ENCODE data around the gene HAPSTR1. TPM values are rescaled to one million over a fixed set of nuclear protein-coding genes. Genes with fewer than 3 reads are reported as not detected.

The HAPSTR1 gene
- 10 to 100 TPM; 58.2 to 58.9 TPM for total RNA-seq

DNA sequence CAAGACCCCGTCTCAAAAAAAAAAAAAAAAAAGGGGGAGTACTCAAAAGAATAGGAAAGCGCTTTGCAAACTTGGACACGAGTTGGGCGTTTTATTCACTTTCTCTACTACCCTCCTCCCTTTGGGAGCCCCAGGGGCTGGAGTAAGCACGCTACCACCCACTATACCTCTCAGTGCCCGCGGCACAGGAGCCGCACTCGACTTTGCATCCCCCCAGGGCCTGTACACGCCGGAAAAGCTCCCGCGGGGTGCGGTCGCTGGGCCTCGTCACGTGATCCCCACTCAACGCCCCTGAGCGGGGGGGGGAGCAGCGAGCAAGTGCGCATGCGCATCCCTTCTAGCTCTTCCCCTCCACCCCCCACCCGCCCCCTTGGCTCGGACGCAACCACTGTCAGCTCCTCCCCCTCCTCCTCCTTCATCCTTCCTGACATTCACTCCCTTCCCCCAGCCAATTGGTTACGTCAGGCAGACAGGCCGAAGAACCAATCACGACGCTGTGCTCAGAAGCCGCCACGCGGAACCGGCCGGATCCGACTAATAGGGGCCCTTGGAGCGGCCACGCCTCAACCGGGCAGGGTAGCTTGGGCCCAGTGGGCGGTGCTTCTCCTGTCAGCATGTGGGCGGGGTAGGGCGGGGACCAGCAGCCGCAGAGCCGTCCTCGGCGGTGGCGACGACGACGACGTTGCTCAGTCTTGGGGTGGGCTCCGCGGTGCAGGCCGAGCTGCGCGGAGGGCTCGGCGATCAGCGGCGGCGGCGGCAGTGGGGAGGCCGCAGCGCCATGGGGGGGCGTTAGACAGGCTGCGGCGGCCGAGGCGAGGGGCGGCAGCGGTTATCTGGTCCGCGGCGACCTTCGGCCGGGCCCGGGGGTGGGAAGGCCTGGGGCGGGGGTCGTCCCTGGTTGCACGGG lies at the start of gene HAPSTR1:
TSS of gene HAPSTR1 (plus strand) at position 685 of the 907 bp plus-strand sequence. CDS start 401 bp downstream, outside the sequence.
- ChIA-PET POLR2A (interaction anchor here (0.6 to 3.2 kb wide), 22 partner anchors 8 to 223 kb away, joined by 3 to 36 read pairs (median 4); partner anchors contain the start of genes CARHSP1 and USP7), CTCF (interaction anchor here (1.1 to 2.5 kb wide), 3 partner anchors 13 to 155 kb away, joined by 3 to 15 read pairs (median 3); no protein-coding TSS in a partner anchor)

GRCh38 chr16:9042533-9042932 lies 48.9 kb upstream of the HAPSTR1 start:
- CTCF ChIA-PET, result interaction anchor here (1.5 kb wide), 1 partner anchor 8 kb away, joined by 3 read pairs; no protein-coding TSS in a partner anchor

GRCh38 chr16:9042964-9043680 lies 48.3 kb upstream of the HAPSTR1 start:
- ChIA-PET CTCF (interaction anchor here (1.5 kb wide), 1 partner anchor 9 kb away, joined by 3 read pairs; no protein-coding TSS in a partner anchor), POLR2A (interaction anchor here (0.5 kb wide), 1 partner anchor 21 kb away, joined by 3 read pairs; no protein-coding TSS in a partner anchor)

More at GRCh38 chr16:9042533-9042932, 48.9 kb upstream of the HAPSTR1 start:
- POLR2A ChIA-PET, result no interaction called here

GRCh38 chr16:9045562-9045961 lies 45.9 kb upstream of the HAPSTR1 start:
- ChIA-PET CTCF (interaction anchor here (0.6 to 1.0 kb wide), 2 partner anchors 29 to 109 kb away, joined by 3 to 4 read pairs; no protein-coding TSS in a partner anchor), POLR2A (interaction anchor here (0.6 to 1.6 kb wide), 3 partner anchors 46 to 87 kb away, joined by 3 to 9 read pairs (median 5); partner anchors contain the start of gene HAPSTR1)

DNA sequence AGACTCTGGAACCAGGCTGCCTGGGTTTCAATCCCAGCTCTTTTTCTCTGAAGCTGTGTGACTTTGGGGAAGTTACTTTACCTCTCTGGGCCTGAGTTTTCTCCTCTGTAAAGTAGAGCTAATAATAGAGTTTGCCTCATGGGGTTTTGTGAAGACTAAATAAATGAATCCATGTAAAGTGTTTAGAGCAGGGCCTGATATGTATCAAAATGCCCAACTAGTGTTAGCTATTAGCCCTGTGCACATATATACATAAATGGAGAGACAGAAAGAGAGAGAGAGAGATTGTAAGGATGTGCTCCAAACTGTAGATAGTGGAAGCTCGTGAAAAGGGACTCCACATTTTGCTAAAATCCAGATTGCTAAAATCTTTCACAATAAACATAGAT lies 44.8 kb upstream of the HAPSTR1 start:
- ChIA-PET CTCF (interaction anchor here (1.0 to 1.9 kb wide), 3 partner anchors 13 to 110 kb away, joined by 3 to 6 read pairs (median 5); no protein-coding TSS in a partner anchor), POLR2A (interaction anchor here (1.6 kb wide), 1 partner anchor 45 kb away, joined by 3 read pairs; the partner anchor contains the start of gene HAPSTR1)

GRCh38 chr16:9047689-9048301 lies 43.6 kb upstream of the HAPSTR1 start:
- ChIA-PET POLR2A (interaction anchor here (1.0 kb wide), 1 partner anchor 43 kb away, joined by 4 read pairs; the partner anchor contains the start of gene HAPSTR1), CTCF (interaction anchor here (0.7 to 1.9 kb wide), 4 partner anchors 13 to 111 kb away, joined by 3 to 6 read pairs (median 5); no protein-coding TSS in a partner anchor)

DNA sequence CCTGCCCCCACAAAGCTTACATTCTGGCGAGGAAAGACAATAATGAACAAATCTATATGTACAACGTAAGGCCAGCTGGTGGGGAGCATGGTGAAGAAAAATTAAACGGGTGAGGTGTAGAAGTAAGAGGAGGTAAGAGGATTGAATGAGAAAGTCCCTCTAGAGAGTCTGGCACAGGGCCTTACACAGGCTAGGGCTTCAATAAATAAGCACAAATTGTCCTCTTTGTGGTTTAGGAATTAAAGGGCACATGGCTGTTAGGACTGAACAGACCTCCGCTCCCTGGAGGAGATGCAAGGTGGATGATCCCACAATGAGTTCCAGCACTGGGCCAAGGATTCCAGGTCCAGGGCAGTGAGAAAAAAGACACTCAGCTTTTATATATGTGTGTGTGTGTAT lies 43.1 kb upstream of the HAPSTR1 start:
- ChIA-PET CTCF (interaction anchor here (1.4 to 1.9 kb wide), 3 partner anchors 15 to 112 kb away, joined by 5 to 6 read pairs (median 5); no protein-coding TSS in a partner anchor), POLR2A (interaction anchor here (1.0 kb wide), 1 partner anchor 43 kb away, joined by 4 read pairs; the partner anchor contains the start of gene HAPSTR1)

- CTCF ChIA-PET, result interaction anchor here (1.0 to 1.4 kb wide), 2 partner anchors 23 to 113 kb away, joined by 3 to 5 read pairs; no protein-coding TSS in a partner anchor
- POLR2A ChIA-PET, result no interaction called here
Observed at GRCh38 chr16:9049241-9049640, 42.2 kb upstream of the HAPSTR1 start.

DNA sequence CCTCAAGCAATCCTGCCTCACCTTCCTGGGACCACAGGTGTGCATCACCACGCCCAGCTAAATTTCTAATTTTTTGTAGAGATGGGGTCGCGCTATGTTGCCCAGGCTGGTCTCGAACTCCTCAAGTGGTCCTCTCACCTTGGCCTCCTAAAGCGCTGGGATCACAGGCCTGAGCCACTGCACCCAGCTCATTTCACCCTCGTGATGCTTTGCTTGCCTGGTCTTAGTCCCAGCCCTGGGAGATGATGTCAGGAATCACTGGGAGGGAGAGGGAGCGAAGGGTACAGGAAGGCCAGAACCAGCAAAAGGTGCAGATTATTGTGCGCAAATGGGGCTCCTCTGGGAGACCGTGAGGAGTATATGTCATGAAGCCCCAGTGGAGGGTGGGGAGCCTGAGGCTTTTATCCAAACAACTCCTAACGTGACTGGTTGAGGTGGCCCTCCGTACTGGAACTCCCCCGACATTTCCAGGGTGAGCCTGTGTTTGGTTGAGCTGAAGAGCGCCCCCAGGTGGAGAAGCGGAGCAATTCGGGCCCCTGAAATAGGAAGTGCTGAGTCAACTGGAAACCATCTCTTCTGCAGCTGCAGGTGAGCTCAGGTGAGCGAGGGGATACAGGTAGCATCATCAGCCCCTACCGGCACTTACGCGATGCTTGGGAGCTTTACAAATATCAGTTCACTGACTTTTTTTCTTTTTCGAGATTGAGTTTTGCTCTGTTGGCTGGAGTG lies 41.2 kb upstream of the HAPSTR1 start:
- POLR2A ChIA-PET, result no interaction called here
- CTCF ChIA-PET, result interaction anchor here (1.0 kb wide), 1 partner anchor 22 kb away, joined by 3 read pairs; no protein-coding TSS in a partner anchor

GRCh38 chr16:9053006-9053601 lies 38.3 kb upstream of the HAPSTR1 start:
- ChIA-PET POLR2A (no interaction called here), CTCF (interaction anchor here (0.7 kb wide), 1 partner anchor 184 kb away, joined by 3 read pairs; the partner anchor contains the start of gene CARHSP1)

- CTCF ChIA-PET, result no interaction called here
Observed at GRCh38 chr16:9054460-9054859, 37.0 kb upstream of the HAPSTR1 start.

GRCh38 chr16:9055115-9055514 lies 36.3 kb upstream of the HAPSTR1 start:
- CTCF ChIA-PET, result no interaction called here
- POLR2A ChIA-PET, result no interaction called here

More at GRCh38 chr16:9054460-9054859, 37.0 kb upstream of the HAPSTR1 start:
- POLR2A ChIA-PET, result no interaction called here

- CTCF ChIA-PET, result interaction anchor here (0.5 kb wide), 1 partner anchor 32 kb away, joined by 3 read pairs; no protein-coding TSS in a partner anchor
- POLR2A ChIA-PET, result no interaction called here
Observed at GRCh38 chr16:9055661-9056060, 35.8 kb upstream of the HAPSTR1 start.

GRCh38 chr16:9056061-9056460 lies 35.4 kb upstream of the HAPSTR1 start:
- ChIA-PET CTCF (interaction anchor here (0.5 kb wide), 1 partner anchor 32 kb away, joined by 3 read pairs; no protein-coding TSS in a partner anchor), POLR2A (no interaction called here)

DNA sequence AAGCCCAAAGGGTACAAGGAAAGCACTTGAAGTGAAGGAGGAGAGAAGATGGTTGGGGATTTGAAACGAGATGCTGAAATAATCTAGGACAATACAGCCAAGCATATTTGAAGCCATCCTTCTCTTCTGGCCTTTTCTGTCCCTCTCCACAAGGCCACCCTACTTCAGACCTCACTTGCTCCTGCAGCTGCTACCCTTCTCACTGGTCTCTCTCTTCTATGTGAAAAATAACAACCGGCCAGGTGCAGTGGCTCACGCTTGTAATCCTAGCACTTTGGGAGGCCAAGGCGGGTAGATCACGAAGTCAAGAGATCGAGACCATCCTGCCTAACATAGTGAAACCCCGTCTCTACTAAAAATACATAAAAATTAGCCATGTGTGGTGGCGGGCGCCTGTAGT lies 33.2 kb upstream of the HAPSTR1 start:
- ChIA-PET CTCF (interaction anchor here (0.7 kb wide), 1 partner anchor 79 kb away, joined by 3 read pairs; no protein-coding TSS in a partner anchor), POLR2A (interaction anchor here (0.7 kb wide), 1 partner anchor 511 kb away, joined by 7 read pairs; no protein-coding TSS in a partner anchor)

- CTCF ChIA-PET, result interaction anchor here (1.0 kb wide), 1 partner anchor 13 kb away, joined by 3 read pairs; no protein-coding TSS in a partner anchor
- POLR2A ChIA-PET, result no interaction called here
Observed at GRCh38 chr16:9060225-9060624, 31.2 kb upstream of the HAPSTR1 start.

GRCh38 chr16:9061358-9061813 lies 30.1 kb upstream of the HAPSTR1 start:
- ChIA-PET POLR2A (no interaction called here), CTCF (no interaction called here)

All from activated CD8-positive, alpha-beta memory T cell treated with anti-CD3 and anti-CD28 coated beads for 36 hours (primary cell).